HG02798 (cell line): Measurements from ENCODE around the gene RAD18.

Source experiments
- ATAC-seq: cut with Tn5 transposase; IDR thresholded peaks from one replicate; pipeline ENCODE4 v1.9.1; 2021; ENCODE audit warnings: mild to moderate bottlenecking; ENCODE audit not compliant: unreplicated experiment, poor library complexity

Gene RAD18

DNA sequence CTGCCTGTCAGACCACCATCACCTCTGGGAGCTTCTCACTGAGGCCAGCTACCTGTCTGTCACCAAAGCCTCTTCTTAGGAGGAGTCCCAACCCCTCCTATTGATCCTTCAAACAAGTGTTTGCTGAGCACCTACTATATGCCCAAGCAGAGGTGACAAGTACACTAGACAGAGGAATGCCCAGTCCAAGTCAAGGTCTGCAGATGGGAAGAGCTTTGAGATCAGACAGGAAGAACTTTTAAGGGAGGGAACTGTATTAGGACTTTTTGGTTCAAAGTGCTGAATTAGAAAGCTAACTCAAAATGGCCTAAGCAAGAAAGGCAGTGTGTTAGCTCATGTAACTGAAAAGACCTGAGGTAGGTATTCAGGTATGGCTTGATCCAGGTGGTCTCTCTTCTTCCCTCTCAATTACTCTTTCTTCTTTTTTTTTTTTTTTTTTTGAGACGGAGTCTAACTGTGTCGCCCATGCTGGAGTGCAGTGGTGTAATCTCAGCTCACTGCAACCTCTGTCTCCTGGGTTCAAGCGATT lies 3.6 kb upstream of the RAD18 start:
- ATAC-seq = no peak

DNA sequence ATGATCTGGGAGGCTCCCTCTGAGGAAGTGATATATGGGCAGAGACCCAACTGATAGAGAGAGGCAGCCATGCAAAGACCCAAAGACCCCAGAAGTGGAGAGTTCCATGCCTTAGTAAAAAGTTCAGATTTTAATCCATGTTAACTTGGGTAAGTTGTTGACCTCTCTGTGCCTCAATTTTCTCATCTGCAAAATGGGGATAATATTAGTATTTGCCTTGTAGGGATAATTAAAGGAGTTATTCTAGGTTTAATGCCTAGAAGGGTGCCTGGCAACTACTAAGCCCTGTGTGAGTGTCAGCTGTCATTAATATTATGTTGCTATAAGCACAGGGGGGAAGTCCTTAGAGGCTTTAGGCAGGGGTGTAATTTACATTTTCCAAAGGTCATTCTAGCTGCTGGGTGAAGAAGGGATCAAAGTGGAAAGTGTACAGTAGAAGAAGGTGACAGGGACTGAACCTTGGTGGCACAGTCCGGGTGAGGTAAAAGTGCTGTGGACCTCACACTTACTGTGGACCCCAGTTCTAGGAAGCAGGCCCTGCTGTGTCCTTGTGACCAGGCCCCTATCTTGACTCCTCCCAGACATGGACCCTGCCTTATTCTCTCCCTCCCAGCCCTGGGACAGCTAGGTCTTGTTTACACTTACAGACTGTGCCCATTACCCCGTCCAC lies 3.0 kb upstream of the RAD18 start:
- ATAC-seq = no peak

DNA sequence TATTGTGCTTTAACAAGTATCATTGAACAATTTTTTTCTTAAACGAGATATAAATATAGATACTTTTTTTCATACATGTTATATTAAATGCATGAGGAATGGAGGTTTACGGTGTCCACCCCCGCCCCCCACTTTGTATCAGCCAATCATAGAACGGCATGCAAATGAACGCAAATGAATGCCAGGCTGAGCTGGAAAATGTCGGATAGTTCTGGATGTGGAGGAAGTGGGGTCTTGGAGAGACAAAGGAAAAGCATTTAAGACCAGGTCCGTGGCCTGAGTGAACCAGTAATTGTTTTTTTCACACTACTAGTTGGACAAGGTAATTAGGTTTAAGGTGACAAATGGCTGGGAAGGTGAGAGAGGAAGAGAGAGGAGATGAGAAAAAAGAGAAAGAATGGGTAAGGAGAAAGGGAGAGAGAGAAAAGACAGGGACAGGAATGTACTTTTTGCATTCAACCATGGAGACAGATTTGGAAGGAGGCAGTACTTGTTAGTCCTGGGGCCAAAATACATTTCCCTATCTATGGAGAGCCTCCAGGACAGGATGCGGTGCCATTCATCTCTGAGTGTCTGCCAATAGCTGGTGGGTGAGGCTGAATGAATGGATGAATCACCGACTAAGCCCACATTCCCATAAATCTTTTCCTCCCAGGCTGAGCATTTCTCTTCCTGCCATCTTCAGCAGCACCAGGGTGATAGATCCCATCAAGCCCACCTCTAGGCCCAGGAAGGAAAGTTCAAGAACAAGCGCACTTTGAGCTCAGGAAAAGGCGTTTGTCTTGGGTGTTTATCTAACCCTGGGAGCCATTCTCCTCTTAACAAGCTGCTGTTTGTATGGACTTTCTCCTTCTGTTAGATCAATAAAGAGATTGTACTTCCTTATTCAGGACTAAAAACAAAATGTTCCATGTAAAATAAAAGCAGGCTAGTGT lies 1.4 kb upstream of the RAD18 start:
- ATAC-seq = no peak

DNA sequence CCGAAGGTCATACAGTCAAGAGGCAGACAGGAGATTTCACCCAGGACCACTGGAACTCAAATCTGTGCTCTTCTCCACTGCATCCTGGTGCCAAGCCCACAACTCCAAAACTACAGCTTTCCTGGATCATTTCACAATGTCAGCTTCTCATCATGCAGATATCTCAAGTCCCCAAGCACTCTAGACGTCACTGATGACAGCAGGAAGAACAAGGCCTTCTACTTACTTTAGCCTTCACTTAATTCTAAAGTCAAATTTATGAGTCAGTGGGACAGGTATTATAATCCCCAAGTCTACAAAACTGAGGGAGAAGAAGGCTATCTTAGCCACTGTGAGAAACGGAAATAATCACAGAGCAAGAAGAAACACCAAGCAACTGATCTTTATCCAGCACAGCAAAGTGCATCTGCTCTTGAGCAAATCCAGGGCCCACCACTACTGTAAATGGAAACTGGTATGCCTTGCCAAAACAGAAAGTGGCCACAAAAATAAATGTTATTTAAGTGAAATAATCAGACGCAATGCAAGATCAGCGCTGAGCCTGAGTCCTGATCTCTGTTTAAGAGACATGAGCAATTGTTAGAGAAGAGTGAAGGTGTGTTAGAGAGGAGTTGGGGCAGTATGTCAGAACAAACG lies 928 bp downstream of the RAD18 start:
- ATAC-seq = no peak

DNA sequence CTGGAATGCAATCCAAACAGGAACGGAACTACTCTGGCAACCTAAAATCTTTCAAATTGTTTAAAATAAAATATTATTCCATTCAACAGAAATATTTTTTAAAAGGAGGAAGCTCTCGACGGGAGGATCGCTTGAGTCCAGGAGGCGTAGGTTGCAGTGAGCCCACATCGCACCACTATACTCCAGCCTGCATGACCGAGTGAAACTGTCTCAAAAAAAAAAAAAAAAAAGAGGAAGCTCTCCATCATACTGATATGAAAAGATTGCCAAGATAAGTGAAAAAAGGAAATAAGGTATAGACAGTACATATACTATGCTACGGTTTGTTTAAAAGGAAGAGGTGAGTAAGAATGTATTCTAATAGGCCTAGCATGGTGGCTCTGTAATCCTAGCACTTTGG lies 3.6 kb downstream of the RAD18 start:
- ATAC-seq = no peak

DNA sequence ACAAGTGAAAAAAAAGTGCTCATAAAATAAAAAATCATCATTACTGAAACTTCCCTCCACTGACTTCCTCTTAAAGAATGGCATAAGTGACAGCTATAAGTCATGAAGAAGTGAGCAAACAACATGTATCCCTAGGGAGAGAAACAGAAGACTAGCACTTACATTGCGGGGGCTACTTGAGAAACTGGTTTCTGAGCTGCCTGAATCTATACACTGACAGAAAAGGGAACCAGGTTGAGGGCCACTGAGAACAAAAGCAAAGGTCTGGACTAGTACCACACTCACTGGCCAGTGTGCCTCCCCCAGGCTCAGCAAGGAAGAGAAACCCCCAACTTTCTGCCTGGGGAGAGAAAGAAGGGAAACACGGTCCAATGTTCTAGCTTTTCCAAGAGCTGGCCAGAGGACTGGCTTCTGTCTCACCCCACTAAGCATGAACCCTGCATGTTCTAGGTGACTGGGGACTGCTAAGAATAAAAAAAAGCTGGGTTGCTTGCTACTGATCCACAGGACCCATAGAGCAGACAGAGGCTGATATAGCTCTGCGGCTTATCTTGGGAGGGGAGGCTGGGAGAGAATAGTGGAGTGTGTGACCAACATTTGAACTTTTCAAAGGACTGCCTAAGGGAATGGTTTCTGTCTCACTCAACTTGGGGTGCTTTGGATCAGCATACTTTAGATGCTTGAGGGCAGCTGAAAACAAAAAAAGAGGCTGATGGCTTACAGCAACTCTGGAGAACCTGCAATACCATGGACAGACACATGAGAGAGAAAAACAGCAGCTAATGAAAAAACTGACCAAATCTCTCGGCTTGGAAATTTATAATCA lies 8.1 kb downstream of the RAD18 start:
- ATAC-seq = peak; percentile 90

DNA sequence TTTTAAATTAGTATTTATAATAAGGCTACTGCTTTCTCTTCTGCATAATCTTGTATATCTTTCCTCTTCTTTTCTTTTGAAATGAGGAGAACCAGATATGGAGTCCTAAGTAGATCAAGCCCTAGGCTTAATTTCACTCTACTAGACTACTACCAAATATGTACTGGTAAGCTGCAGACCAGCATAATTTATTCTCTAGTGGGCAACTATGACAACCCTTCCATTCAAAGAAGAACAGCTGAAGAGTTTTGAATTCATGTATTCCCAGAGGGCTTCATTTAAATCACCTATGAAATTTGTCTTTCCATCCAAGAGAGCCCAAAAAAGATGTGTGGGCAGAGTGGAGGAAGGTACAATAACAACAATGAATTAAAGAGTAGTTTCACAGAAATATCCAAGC lies 10.0 kb downstream of the RAD18 start:
- ATAC-seq = no peak

DNA sequence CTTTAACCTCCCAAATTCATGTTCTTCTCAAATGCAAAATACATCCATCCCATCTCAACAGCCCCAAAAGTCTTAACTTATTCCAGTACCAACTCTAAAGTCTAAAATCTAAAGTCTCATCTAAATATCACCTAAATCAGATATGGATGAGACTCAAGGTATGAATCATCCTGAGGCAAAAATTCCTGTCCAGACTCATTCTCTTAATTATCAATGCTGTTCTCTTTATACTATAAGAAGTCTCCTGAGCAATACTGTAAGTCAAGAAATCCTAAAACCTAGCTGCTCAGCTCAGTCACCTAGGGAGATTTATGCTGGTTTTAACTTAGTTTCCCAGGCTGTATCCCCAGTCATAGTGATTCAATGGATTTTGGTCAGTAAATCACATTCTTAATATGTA lies 11.1 kb downstream of the RAD18 start:
- no peak for ATAC-seq

DNA sequence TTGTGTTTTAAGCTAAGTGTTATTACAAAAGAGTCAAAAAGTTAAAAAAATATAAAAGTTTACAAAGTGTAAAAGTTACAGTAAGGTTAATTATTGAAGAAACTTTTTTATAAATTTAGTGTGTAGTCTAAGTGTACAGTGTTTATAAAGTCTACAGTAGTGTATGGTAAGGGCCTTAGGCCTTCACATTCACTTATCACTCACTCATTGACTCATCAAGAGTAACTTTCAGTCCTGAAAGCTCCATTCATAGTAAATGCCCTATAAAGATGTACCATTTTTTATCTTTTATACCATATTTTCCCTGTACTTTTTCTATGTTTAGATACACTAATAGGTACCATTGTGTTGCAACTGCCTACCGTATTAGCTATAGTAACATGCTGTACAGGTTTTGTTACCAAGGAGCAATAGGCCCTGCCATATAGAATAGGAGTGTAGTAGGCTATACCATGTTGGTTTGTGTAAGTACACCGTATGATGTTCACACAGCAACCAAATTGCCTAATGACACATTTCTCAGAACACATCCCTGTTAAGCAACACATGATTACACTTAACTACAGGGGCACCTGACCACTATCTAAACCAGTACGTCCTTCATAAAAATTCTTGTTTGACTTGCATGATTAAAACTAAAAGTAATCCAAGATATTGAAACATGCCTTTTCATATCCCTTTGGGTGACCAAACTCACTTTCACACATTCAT lies 17.2 kb downstream of the RAD18 start:
- ATAC-seq = no peak

DNA sequence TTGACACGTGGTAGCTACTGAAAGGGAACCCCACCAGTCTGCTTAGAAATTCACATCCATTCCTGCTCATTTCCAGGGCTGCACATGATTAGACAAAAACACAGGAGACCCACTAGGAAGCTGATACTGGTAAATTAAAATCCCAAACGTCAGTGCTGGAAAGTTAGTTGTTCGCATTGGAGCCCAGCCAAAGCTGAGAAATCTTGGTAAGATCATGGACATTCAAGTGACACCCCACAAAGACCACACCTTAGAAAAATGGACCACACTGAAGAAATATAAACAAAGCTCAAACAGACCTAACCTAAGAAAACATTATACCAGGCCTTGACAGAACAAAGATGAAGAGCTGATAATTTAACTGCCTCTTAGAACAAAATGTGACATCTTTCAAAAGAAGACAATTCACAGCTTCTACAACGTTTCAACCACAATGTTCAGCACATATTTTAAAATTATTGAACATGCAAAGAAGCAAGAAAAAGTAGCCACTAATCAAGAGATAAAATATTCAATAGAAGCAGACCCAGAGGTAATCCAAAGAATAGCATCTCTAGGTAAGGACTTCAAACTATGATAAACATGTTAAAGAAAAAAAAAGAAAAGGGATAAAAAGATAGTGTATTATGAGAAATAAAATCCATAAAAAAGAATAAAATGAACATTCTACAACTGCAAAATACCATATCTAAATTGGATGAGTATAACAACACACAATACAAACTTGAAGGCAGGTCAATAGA lies 20.4 kb downstream of the RAD18 start:
- ATAC-seq = no peak

DNA sequence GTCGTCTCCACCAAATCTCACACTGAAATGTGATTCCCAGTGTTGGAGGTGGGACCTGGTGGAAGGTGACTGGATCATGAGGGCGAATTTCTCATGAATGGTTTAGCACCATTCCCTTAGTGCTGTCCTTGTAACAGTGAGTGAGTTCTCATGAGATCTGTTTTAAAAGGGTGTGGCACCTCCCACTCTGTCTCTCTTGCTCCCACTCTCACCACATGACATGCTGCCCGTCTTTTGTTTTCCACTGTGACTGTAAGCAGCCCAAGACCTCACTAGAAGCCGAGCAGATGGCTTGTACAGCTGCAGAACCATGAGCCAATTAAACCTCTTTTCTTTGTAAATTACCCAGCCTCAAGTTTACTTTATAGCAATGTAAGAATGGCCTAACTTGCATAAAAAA lies 21.2 kb downstream of the RAD18 start:
- ATAC-seq = no peak

DNA sequence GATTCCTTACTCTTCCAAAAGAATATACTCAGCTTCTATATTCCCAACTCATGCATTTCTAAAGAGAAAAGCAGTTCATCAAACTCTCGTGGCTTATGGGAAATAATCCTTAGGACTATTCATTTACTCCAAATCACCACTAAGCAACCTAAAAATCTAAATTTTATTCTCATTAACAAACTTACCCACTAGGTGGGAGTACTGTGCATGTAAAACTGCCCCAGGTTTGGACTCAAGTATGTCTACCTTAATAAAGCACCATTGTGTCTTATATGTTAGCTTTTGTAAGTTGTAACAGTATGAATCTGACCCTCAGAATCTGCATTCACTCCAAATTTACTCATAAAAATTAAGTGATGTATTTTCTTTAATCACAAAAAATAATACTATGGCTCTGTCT lies 25.3 kb downstream of the RAD18 start:
- ATAC-seq = no peak

DNA sequence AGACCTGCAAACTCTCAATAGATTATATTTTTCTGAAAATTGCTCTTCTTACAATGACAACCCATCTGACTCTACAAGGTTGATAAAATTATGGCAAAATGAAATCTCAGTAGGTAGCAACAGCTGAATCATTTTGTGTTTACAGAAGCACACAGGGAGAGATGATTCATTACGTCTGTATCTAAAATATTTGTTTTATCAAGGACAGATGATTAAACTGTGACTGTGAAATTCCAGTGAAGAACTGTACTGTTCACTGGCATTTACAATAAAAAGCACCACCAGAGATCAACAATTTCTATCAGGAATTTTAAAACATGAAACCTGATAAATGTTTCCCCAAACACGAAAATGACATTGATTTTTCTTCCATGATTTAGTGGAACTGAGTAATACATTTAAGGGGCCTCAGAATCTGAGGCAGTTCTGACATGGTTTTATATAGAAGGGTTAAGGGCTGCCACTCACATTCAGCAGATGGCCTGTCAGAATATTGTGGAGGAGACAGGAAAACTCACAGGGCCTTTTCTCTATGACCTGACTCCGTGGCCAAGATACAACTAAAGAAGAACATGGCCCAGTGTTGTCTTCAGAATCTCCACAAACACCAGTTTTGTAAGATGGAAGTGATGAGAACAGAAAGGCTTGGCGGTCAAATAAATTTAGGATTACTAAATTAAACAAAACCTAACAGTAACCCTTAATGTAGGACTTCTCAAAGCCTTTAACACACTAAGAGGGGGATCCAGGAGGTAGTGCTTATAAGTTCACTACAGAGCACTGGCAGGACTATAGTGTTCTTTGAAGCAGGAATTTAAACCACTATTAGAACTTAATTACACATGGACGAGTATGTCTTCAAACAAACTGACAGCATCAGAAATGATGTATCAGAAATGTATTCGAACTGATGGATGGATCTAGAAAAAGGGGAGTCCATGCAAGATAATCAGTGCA lies 25.9 kb downstream of the RAD18 start:
- ATAC-seq = no peak

DNA sequence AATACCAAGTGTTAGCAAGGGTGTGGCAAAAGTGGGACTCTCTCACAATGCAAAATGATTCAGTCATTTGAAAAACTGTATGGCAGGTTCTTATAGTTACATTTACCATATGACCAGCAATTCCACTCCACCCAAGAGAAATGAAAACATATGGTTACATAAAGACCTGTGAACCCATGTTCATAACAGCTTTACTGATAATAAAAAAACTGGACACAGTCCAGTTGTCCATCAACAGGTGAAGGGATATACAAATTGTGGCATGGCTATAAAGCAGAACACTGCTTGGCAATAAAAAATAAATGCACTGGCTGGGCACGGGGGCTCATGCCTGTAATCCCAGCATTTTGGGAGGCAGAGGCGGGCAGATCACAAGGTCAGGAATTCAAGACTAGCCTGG lies 30.8 kb downstream of the RAD18 start:
- ATAC-seq = no peak

DNA sequence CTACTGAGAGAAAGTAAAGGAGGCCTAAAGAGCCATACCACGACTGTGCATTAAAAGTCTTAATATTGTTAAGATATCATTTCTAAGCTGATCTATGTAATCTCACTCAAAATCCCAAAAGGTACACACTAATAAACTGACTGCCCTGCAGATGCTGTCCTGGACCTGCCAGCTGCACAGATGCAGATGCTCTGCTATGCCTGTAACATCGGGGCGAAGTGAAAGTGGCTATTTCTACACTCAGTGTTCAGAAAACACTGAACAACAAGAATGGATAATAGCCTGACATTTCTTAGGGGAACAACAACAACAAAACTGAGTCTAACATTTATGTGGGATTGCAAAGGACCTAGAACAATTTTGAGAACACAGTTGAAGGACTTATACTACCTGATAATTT lies 31.9 kb downstream of the RAD18 start:
- ATAC-seq = no peak

DNA sequence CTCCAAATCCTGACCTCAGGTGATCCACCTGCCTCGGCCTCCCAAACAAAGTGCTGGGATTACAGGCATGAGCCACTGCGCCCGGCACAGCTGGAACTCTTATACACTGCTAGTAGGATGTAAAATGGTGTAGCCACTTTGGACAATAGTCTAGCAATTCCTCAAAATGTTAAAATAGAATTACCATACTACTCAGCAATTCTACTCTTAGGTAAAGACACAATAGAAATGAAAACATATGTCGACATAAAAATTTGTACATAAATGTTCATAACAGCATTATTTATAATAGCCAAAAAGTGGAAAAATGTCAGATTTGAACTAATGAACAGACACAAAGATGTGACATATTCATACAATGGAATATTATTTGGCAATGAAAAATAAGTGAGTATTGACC lies 33.4 kb downstream of the RAD18 start:
- no peak for ATAC-seq

DNA sequence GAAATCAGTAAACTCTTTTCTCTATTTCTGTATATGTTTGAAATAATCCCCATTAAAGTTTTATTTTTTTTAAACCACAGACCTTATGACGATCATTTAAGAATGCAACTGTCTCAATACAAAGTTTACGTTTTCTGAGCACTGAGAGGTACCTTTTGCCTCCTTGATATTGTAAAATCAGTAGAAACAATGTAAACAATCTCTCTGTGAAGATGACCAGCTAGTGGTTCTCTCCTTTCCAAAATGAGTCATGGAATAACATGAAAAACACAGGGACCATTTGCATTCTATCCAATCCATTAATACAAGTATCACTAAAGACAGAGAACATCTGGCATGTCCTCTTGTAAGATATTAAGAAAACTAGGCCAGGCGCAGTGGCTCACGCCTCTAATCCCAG lies 48.8 kb downstream of the RAD18 start:
- ATAC-seq = no peak

DNA sequence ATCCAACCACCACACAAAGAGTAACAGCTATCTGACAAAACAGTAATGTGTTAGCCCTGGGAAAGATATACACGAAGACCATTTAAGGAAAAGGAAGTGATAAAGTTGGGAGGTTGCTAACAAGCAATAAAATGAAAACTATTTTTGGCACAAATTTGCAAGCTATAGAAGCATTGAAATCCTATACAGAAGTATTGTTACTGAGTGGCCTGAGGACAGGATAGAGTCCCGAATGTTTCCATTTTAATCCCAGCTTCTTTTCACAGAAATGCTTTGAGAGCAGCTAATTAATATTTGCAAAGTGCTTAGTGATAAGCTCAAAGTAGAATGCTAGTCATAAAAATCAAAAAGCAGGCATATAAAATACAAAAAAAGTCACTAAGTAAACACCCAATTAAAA lies 51.5 kb downstream of the RAD18 start:
- ATAC-seq = no peak
